ENCODE data around the gene PLA2G15. TPM values are rescaled to one million over a fixed set of nuclear protein-coding genes. Genes with fewer than 3 reads are reported as not detected.

PLA2G15 gene
- total and polyA plus RNA-seq, 2 of the 13 experiments (the other 11 are each of a cell fraction or from before 2014, with no cell fraction given): 14.4 to 23.7 TPM

GRCh38 chr16:68275611-68276191 lies 30.5 kb downstream of the PLA2G15 start (continued):
- TF ChIP-seq ZNF597 (CRISPR knock-in tag; IDR thresholded peaks at IDR 0.05) (no peak), TOE1 (CRISPR knock-in tag; IDR thresholded peaks at IDR 0.05) (no peak), ZBTB46 (CRISPR knock-in tag; IDR thresholded peaks at IDR 0.05; ENCODE audit: borderline replicate concordance) (no peak), NFYB (CRISPR knock-in tag; IDR thresholded peaks at IDR 0.05) (no peak), ZFP90 (CRISPR knock-in tag; IDR thresholded peaks at IDR 0.05; ENCODE audit: borderline replicate concordance) (no peak), ZNF367 (CRISPR knock-in tag; IDR thresholded peaks at IDR 0.05; ENCODE audit: borderline replicate concordance) (no peak), TRIM22 (IDR thresholded peaks at IDR 0.05) (no peak), TGIF2 (CRISPR knock-in tag; IDR thresholded peaks at IDR 0.05) (peak; percentile 91), ZNF724P (CRISPR knock-in tag; IDR thresholded peaks at IDR 0.05; ENCODE audit: borderline replicate concordance) (no peak), HOXA9 (CRISPR knock-in tag; IDR thresholded peaks at IDR 0.05; ENCODE audit: borderline replicate concordance) (no peak), MXI1 (IDR thresholded peaks at IDR 0.05; ENCODE audit: borderline replicate concordance, low read depth, low read length) (peak; percentile 72; the same call in 2 of the 3 replicates), FOXK1 (CRISPR knock-in tag; IDR thresholded peaks at IDR 0.05; ENCODE audit: borderline replicate concordance, low read depth) (no peak), SP2 (CRISPR knock-in tag; IDR thresholded peaks at IDR 0.05) (no peak), NR3C1 (CRISPR knock-in tag; IDR thresholded peaks at IDR 0.05) (no peak), HDAC1 (CRISPR knock-in tag; IDR thresholded peaks at IDR 0.05) (peak; percentile 44; the same call in 1 of the 2 replicates), FOXA1 (IDR thresholded peaks at IDR 0.05) (no peak), FOXA1 (CRISPR knock-in tag; IDR thresholded peaks at IDR 0.05) (peak; percentile 35; the same call in 1 of the 2 replicates), DR1 (CRISPR knock-in tag; IDR thresholded peaks at IDR 0.05) (no peak), ZNF567 (CRISPR knock-in tag; IDR thresholded peaks at IDR 0.05; ENCODE audit: borderline replicate concordance) (no peak), SIN3A (IDR thresholded peaks at IDR 0.05; ENCODE audit: borderline replicate concordance, low read depth, low read length) (0 out of 2 replicates have a peak, but pooled peaks have one; percentile 55), NRL (CRISPR knock-in tag; IDR thresholded peaks at IDR 0.05; ENCODE audit: borderline replicate concordance) (no peak), ZNF782 (CRISPR knock-in tag; IDR thresholded peaks at IDR 0.05; ENCODE audit: borderline replicate concordance) (no peak), ZNF687 (CRISPR knock-in tag; IDR thresholded peaks at IDR 0.05) (no peak)

All from HepG2 (cell line).